ENCODE measurements around the gene SORBS1.

Gene SORBS1

GRCh38 chr10:95437669-95438068 is 123.5 kb downstream of the SORBS1 start:
- no peak overlapping the region for H3K4me3 ChIP-seq (ENCODE audit: low read depth, low read length)
- CTCF ChIA-PET, result interaction anchor here (0.7 to 1.6 kb wide), 5 partner anchors 8 to 680 kb away, joined by 4 to 6 read pairs (median 4); no protein-coding TSS in a partner anchor
- POLR2A ChIA-PET, result no interaction called here
- no peak for TF ChIP-seq ZNF433 (tag by site-specific recombination; IDR thresholded peaks at IDR 0.05; ENCODE audit: low read depth)
- TF ChIP-seq ZNF514 (tag by site-specific recombination; IDR thresholded peaks at IDR 0.05), result no peak
- H3K27ac ChIP-seq (ENCODE audit: extremely low read depth, low read depth, low read length), result no peak overlapping the region
- no peaks in the 10 kb centered on the region for H3K9me3 ChIP-seq (ENCODE audit: control insufficient read depth, insufficient read depth, low read depth, low read length)
- peaks cover 4% of the 10 kb centered on the region; the same call in 1 of the 2 replicates for H3K4me1 ChIP-seq (ENCODE audit: control insufficient read depth, insufficient read depth, low read length)
- no peaks in the 10 kb centered on the region for H3K36me3 ChIP-seq (ENCODE audit: control insufficient read depth in 2 of 2, insufficient read depth in 1 of 2, low read length in 2 of 2)

- POLR2A ChIA-PET, result no interaction called here
- CTCF ChIA-PET, result interaction anchor here (3.0 to 8.0 kb wide), 2 partner anchors 10 to 166 kb away, joined by 11 to 166 read pairs; no protein-coding TSS in a partner anchor
- H3K4me1 ChIP-seq (ENCODE audit: control insufficient read depth, insufficient read depth, low read length), result no peaks in the 10 kb centered on the region
These were observed 125.5 kb downstream of the SORBS1 start for GRCh38 chr10:95435548-95436279.

GRCh38 chr10:95434583-95434982 is 126.6 kb downstream of the SORBS1 start:
- no peak overlapping the region for H3K27ac ChIP-seq (ENCODE audit: extremely low read depth, low read depth, low read length)
- TF ChIP-seq KLF17 (tag by site-specific recombination; IDR thresholded peaks at IDR 0.05), result no peak
- no peak for TF ChIP-seq ZNF837 (tag by site-specific recombination; IDR thresholded peaks at IDR 0.05)
- TF ChIP-seq ZNF341 (tag by site-specific recombination; IDR thresholded peaks at IDR 0.05; ENCODE audit: low read depth), result no peak
- no peak for TF ChIP-seq ZNF639 (tag by site-specific recombination; IDR thresholded peaks at IDR 0.05)
- no peak for TF ChIP-seq ZNF513 (tag by site-specific recombination; IDR thresholded peaks at IDR 0.05)
- TF ChIP-seq PRDM6 (tag by site-specific recombination; IDR thresholded peaks at IDR 0.05), result no peak
- no peak for TF ChIP-seq ZNF146 (tag by site-specific recombination; IDR thresholded peaks at IDR 0.05)
- ChIA-PET POLR2A (no interaction called here), CTCF (interaction anchor here (0.6 to 8.0 kb wide), 6 partner anchors 11 to 167 kb away, joined by 3 to 166 read pairs (median 8); no protein-coding TSS in a partner anchor)
- no peaks in the 10 kb centered on the region for H3K9me3 ChIP-seq (ENCODE audit: control insufficient read depth, insufficient read depth, low read depth, low read length)
- no peak overlapping the region for H3K4me3 ChIP-seq (ENCODE audit: low read depth, low read length)
- no peaks in the 10 kb centered on the region for H3K36me3 ChIP-seq (ENCODE audit: control insufficient read depth in 2 of 2, insufficient read depth in 1 of 2, low read length in 2 of 2)
- H3K4me1 ChIP-seq (ENCODE audit: control insufficient read depth, insufficient read depth, low read length), result no peaks in the 10 kb centered on the region

More at GRCh38 chr10:95435548-95436279, 125.5 kb downstream of the SORBS1 start:
- TF ChIP-seq ZNF280C (tag by site-specific recombination; IDR thresholded peaks at IDR 0.05) (no peak), ZNF621 (tag by site-specific recombination; IDR thresholded peaks at IDR 0.05) (no peak), ZNF501 (tag by site-specific recombination; IDR thresholded peaks at IDR 0.05) (no peak), ZNF155 (tag by site-specific recombination; IDR thresholded peaks at IDR 0.05) (no peak), ZNF433 (tag by site-specific recombination; IDR thresholded peaks at IDR 0.05; ENCODE audit: low read depth) (no peak), KLF1 (tag by site-specific recombination; IDR thresholded peaks at IDR 0.05) (no peak), SP7 (tag by site-specific recombination; IDR thresholded peaks at IDR 0.05) (no peak), MZF1 (tag by site-specific recombination; IDR thresholded peaks at IDR 0.05; ENCODE audit: borderline replicate concordance) (no peak), ZNF362 (tag by site-specific recombination; IDR thresholded peaks at IDR 0.05) (no peak), TCF7L2 (IDR thresholded peaks at IDR 0.05; ENCODE audit: borderline replicate concordance, low read depth, low read length) (no peak), ZBTB7A (tag by site-specific recombination; IDR thresholded peaks at IDR 0.05; ENCODE audit: low read depth) (no peak), OVOL3 (tag by site-specific recombination; IDR thresholded peaks at IDR 0.05) (no peak), SALL2 (tag by site-specific recombination; IDR thresholded peaks at IDR 0.05; ENCODE audit: borderline replicate concordance) (no peak), ZNF184 (tag by site-specific recombination; IDR thresholded peaks at IDR 0.05) (no peak), TRIM28 (IDR thresholded peaks at IDR 0.05; ENCODE audit: borderline replicate concordance, low read length) (no peak), ZBTB8A (tag by site-specific recombination; IDR thresholded peaks at IDR 0.05) (no peak), ZFP69B (tag by site-specific recombination; IDR thresholded peaks at IDR 0.05) (no peak), SCRT1 (tag by site-specific recombination; IDR thresholded peaks at IDR 0.05; ENCODE audit: borderline replicate concordance) (no peak), ZNF266 (tag by site-specific recombination; IDR thresholded peaks at IDR 0.05; ENCODE audit: low read depth) (no peak), ZNF473 (tag by site-specific recombination; IDR thresholded peaks at IDR 0.05) (no peak)
- no peak overlapping the region for H3K4me3 ChIP-seq (ENCODE audit: low read depth, low read length)
- H3K9me3 ChIP-seq (ENCODE audit: control insufficient read depth, insufficient read depth, low read depth, low read length), result no peaks in the 10 kb centered on the region
- H3K27ac ChIP-seq (ENCODE audit: extremely low read depth, low read depth, low read length), result no peak overlapping the region
- no peaks in the 10 kb centered on the region for H3K36me3 ChIP-seq (ENCODE audit: control insufficient read depth in 2 of 2, insufficient read depth in 1 of 2, low read length in 2 of 2)

All from HEK293 (cell line).